ENCODE measurements around the gene DEDD. TPM values are rescaled to one million over a fixed set of nuclear protein-coding genes. Genes with fewer than 3 reads are reported as not detected.

Gene DEDD
- total and polyA plus RNA-seq, 2 of the 13 experiments (the other 11 are each of a cell fraction or from before 2014, with no cell fraction given), result 12.6 to 27.8 TPM

- Histone ChIP-seq H3K27me3 (ENCODE audit: control insufficient read depth in 1 of 2, insufficient read depth in 2 of 2, low read length in 2 of 2) (no peaks in the 10 kb centered on the region; a peak in 1 of 5 replicates), H2AFZ (ENCODE audit: low read length) (no peak overlapping the region), H3K4me1 (ENCODE audit: insufficient read depth, low read length) (peaks cover 20% of the 10 kb centered on the region), H3K4me2 (ENCODE audit: low read depth, low read length) (peak overlapping the region; percentile 89), H3K4me3 (replicated peaks in 1 of 3; ENCODE audit: insufficient read depth in 1 of 3, low read depth in 2 of 3, low read length in 3 of 3) (peak overlapping the region; percentile 78 to 85 (median 78); a peak in 5 of 6 replicates), H3K9me3 (ENCODE audit: low read length) (no peaks in the 10 kb centered on the region), H3K9ac (ENCODE audit: insufficient read depth, low read depth, low read length) (peak overlapping the region; percentile 98), H3K79me2 (ENCODE audit: insufficient read depth, low read length) (peaks cover 10% of the 10 kb centered on the region), H3K27ac (ENCODE audit: extremely low read length, insufficient read depth, low read length) (peak overlapping the region; percentile 99), H4K20me1 (ENCODE audit: insufficient read depth, low read length) (no peaks in the 10 kb centered on the region), H3K36me3 (replicated peaks in 1 of 2; ENCODE audit: control insufficient read depth in 1 of 2, insufficient read depth in 2 of 2, low read length in 2 of 2) (peaks cover 0 to 5% of the 10 kb centered on the region in 2 experiments; a peak in 1 of 5 replicates)
- intact Hi-C loops (cut with micrococcal nuclease; ENCODE audit: unreplicated experiment), result loop anchor here (2.0 kb wide), 1 partner anchor 20 kb away; the partner anchor contains the start of gene DEDD
- no peak for TF ChIP-seq NFE2L1 (CRISPR knock-in tag; IDR thresholded peaks at IDR 0.05; ENCODE audit: borderline replicate concordance)
- TF ChIP-seq SRSF1 (optimal IDR thresholded peaks at IDR 0.05; ENCODE audit: low read depth, low read length), result no peak
- no peak for TF ChIP-seq ZNF572 (CRISPR knock-in tag; IDR thresholded peaks at IDR 0.05)
- no peak for TF ChIP-seq DMAP1 (CRISPR knock-in tag; IDR thresholded peaks at IDR 0.05)
- no peak for TF ChIP-seq HOXA7 (CRISPR knock-in tag; IDR thresholded peaks at IDR 0.05)
- TF ChIP-seq, protein P1, sequence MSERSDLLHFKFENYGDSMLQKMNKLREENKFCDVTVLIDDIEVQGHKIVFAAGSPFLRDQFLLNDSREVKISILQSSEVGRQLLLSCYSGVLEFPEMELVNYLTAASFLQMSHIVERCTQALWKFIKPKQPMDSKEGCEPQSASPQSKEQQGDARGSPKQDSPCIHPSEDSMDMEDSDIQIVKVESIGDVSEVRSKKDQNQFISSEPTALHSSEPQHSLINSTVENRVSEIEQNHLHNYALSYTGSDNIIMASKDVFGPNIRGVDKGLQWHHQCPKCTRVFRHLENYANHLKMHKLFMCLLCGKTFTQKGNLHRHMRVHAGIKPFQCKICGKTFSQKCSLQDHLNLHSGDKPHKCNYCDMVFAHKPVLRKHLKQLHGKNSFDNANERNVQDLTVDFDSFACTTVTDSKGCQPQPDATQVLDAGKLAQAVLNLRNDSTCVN (CRISPR knock-in tag; IDR thresholded peaks at IDR 0.05; ENCODE audit: borderline replicate concordance), result no peak
- TF ChIP-seq BCLAF1 (IDR thresholded peaks at IDR 0.05), result no peak
- TF ChIP-seq RBAK (CRISPR knock-in tag; IDR thresholded peaks at IDR 0.05), result no peak
- TF ChIP-seq CENPT (CRISPR knock-in tag; IDR thresholded peaks at IDR 0.05; ENCODE audit: low read depth), result no peak
- no peak for TF ChIP-seq POLR2AphosphoS5 (IDR thresholded peaks at IDR 0.05; ENCODE audit: low read depth, low read length)
- TF ChIP-seq GMEB1 (CRISPR knock-in tag; IDR thresholded peaks at IDR 0.05; ENCODE audit: borderline replicate concordance), result no peak
- no peak for TF ChIP-seq SUZ12 (IDR thresholded peaks at IDR 0.05; ENCODE audit: low read depth, low read length)
- TF ChIP-seq SALL1 (CRISPR knock-in tag; IDR thresholded peaks at IDR 0.05), result no peak
- TF ChIP-seq ZNF121 (CRISPR knock-in tag; IDR thresholded peaks at IDR 0.05), result no peak
- TF ChIP-seq THAP11 (CRISPR knock-in tag; IDR thresholded peaks at IDR 0.05), result no peak
- whole genome bisulfite sequencing (ENCODE audit: low lambda C conversion rate), result 26% methylated on average over 9 of the region's 9 CpGs
- ATAC-seq, result no peak
- ChIA-PET CTCF (ENCODE audit: low intra/inter-chr PET ratio, low total read pairs) (no interaction called here), POLR2A (interaction anchor here (0.7 to 5.5 kb wide), 11 partner anchors 12 to 161 kb away, joined by 3 to 43 read pairs (median 4); partner anchors contain the start of genes DEDD, F11R, NDUFS2 and NIT1)
- in situ Hi-C loops (cut with HindIII; ENCODE audit: extremely low pct_ligation_motif_present, low pct_unique_long_range_greater_than_20kb), result no loop called here
- FAIRE-seq, result no peak
- BruUV-seq (replicated peaks), result no TSS peak
- DNase-seq (ENCODE audit: low spot score), result no peak
Measured at GRCh38 chr1:161153176-161153575, 20.7 kb upstream of the DEDD start.

Measured in HepG2 (cell line).